HEK293 (cell line): ENCODE results near the gene C2CD2.
A peak's percentile ranks its signal among the peaks of the same experiment; 100 is the strongest.

Experiments used
- BCL11A ChIP-seq: fragments of 450-650 bp; formaldehyde crosslinking; IDR thresholded peaks from 2 replicates; pipeline ENCODE4 v1.5.1; 2016; ENCODE audit warnings: low read depth, missing biosample characterization, missing genetic modification characterization
- BCL11B ChIP-seq: fragments of 450-650 bp; formaldehyde crosslinking; IDR thresholded peaks from 2 replicates; pipeline ENCODE4 v1.5.1; 2016; ENCODE audit warnings: low read depth, missing biosample characterization, missing genetic modification characterization
- ELK4 ChIP-seq: IDR thresholded peaks from 2 replicates; pipeline ENCODE4 v1.6.1; 2011; ENCODE audit warnings: mild to moderate bottlenecking, low read depth, low read length, borderline replicate concordance
- GLI2 ChIP-seq: fragments of 450-650 bp; formaldehyde crosslinking; IDR thresholded peaks from 2 replicates; pipeline ENCODE4; 2017; ENCODE audit warnings: missing biosample characterization, missing genetic modification characterization, low read depth, borderline replicate concordance
- HOXC10 ChIP-seq: sonication (generic); formaldehyde crosslinking; IDR thresholded peaks from 2 replicates; pipeline ENCODE4 v1.8.1; 2023; ENCODE audit warnings: mild to moderate bottlenecking, missing genetic modification reagents
- MYNN ChIP-seq: fragments of 450-650 bp; formaldehyde crosslinking; IDR thresholded peaks from 2 replicates; pipeline ENCODE4 v1.5.1; 2016; ENCODE audit warnings: missing biosample characterization, missing genetic modification characterization, borderline replicate concordance
- RBAK ChIP-seq: fragments of 450-650 bp; formaldehyde crosslinking; IDR thresholded peaks from 2 replicates; pipeline ENCODE4 v1.5.1; 2016; ENCODE audit warnings: missing biosample characterization, missing genetic modification characterization
- REST ChIP-seq: fragments of 450-650 bp; formaldehyde crosslinking; IDR thresholded peaks from 2 replicates; pipeline ENCODE4 v1.5.1; 2016; ENCODE audit warnings: missing biosample characterization, missing genetic modification characterization
- SP7 ChIP-seq: fragments of 450-650 bp; formaldehyde crosslinking; IDR thresholded peaks from 2 replicates; pipeline ENCODE4 v1.5.1; 2016; ENCODE audit warnings: missing biosample characterization, missing genetic modification characterization
- YY2 ChIP-seq: fragments of 450-650 bp; formaldehyde crosslinking; IDR thresholded peaks from 2 replicates; pipeline ENCODE4 v1.5.1; 2016; ENCODE audit warnings: missing biosample characterization, missing genetic modification characterization
- ZBTB7A ChIP-seq: fragments of 450-650 bp; formaldehyde crosslinking; IDR thresholded peaks from 2 replicates; pipeline ENCODE4 v1.5.1; 2016; ENCODE audit warnings: low read depth, missing biosample characterization, missing genetic modification characterization
- ZNF155 ChIP-seq: fragments of 450-650 bp; formaldehyde crosslinking; IDR thresholded peaks from 2 replicates; pipeline ENCODE4 v1.5.1; 2016; ENCODE audit warnings: missing biosample characterization, missing genetic modification characterization
- ZNF2 ChIP-seq: fragments of 450-650 bp; formaldehyde crosslinking; IDR thresholded peaks from 2 replicates; pipeline ENCODE4 v1.5.1; 2016; ENCODE audit warnings: missing biosample characterization, missing genetic modification characterization
- ZNF214 ChIP-seq: fragments of 450-650 bp; formaldehyde crosslinking; IDR thresholded peaks from 2 replicates; pipeline ENCODE4 v1.5.1; 2017; ENCODE audit warnings: missing biosample characterization, mild to moderate bottlenecking, missing genetic modification characterization, borderline replicate concordance
- ZNF223 ChIP-seq: fragments of 450-650 bp; formaldehyde crosslinking; IDR thresholded peaks from 2 replicates; pipeline ENCODE4 v1.5.1; 2016; ENCODE audit warnings: missing biosample characterization, missing genetic modification characterization
- ZNF274 ChIP-seq, 2 experiments: fragments of 200-500 bp in 1 of 2; fragments of 450-650 bp in 1 of 2; sonication (Bioruptor generic) in 1 of 2; formaldehyde crosslinking in 1 of 2; IDR thresholded peaks; 2 replicates each; pipeline versions ENCODE4 v1.5.1 to v1.6.1; 2014 to 2016; ENCODE audit warnings: borderline replicate concordance in 1 of 2, inconsistent platforms in 1 of 2, low read length in 1 of 2, missing biosample characterization in 1 of 2, missing genetic modification characterization in 1 of 2
- ZNF335 ChIP-seq: fragments of 450-650 bp; formaldehyde crosslinking; conservative IDR thresholded peaks from 2 replicates; pipeline ENCODE4 v1.5.1; 2016; ENCODE audit warnings: missing biosample characterization, missing genetic modification characterization
- ZNF37A ChIP-seq: fragments of 450-650 bp; IDR thresholded peaks from 2 replicates; pipeline ENCODE4 v1.5.1; 2018; ENCODE audit warnings: missing biosample characterization, missing genetic modification characterization
- ZNF621 ChIP-seq: fragments of 450-650 bp; formaldehyde crosslinking; IDR thresholded peaks from 2 replicates; pipeline ENCODE4 v1.5.1; 2017; ENCODE audit warnings: missing biosample characterization, missing genetic modification characterization
- ZNF658 ChIP-seq: fragments of 450-650 bp; formaldehyde crosslinking; IDR thresholded peaks from 2 replicates; pipeline ENCODE4; 2016; ENCODE audit warnings: missing biosample characterization, missing genetic modification characterization
- ZNF785 ChIP-seq: fragments of 450-650 bp; formaldehyde crosslinking; IDR thresholded peaks from 2 replicates; pipeline ENCODE4 v1.5.1; 2016; ENCODE audit warnings: missing biosample characterization, missing genetic modification characterization
- ZSCAN16 ChIP-seq: fragments of 450-650 bp; formaldehyde crosslinking; IDR thresholded peaks from 2 replicates; pipeline ENCODE4 v1.5.1; 2016; ENCODE audit warnings: missing biosample characterization, missing genetic modification characterization
- ZSCAN5A ChIP-seq: fragments of 450-650 bp; formaldehyde crosslinking; IDR thresholded peaks from 2 replicates; pipeline ENCODE4 v1.5.1; 2016; ENCODE audit warnings: missing biosample characterization, missing genetic modification characterization
- TF ChIP-seq, protein P1 (sequence below): sonication (generic); formaldehyde crosslinking; IDR thresholded peaks from 2 replicates; pipeline ENCODE4 v1.8.1; 2022; ENCODE audit warnings: mild to moderate bottlenecking, moderate library complexity, missing genetic modification reagents
- TF ChIP-seq, protein P2 (sequence below): fragments of 450-650 bp; formaldehyde crosslinking; IDR thresholded peaks from 2 replicates; pipeline ENCODE4 v1.5.1; 2016; ENCODE audit warnings: missing biosample characterization, missing genetic modification characterization, borderline replicate concordance
- TF ChIP-seq, protein P3 (sequence below): fragments of 450-650 bp; formaldehyde crosslinking; conservative IDR thresholded peaks from 2 replicates; pipeline ENCODE4 v1.5.1; 2016; ENCODE audit warnings: low read depth, missing biosample characterization, missing genetic modification characterization

C2CD2 gene

DNA sequence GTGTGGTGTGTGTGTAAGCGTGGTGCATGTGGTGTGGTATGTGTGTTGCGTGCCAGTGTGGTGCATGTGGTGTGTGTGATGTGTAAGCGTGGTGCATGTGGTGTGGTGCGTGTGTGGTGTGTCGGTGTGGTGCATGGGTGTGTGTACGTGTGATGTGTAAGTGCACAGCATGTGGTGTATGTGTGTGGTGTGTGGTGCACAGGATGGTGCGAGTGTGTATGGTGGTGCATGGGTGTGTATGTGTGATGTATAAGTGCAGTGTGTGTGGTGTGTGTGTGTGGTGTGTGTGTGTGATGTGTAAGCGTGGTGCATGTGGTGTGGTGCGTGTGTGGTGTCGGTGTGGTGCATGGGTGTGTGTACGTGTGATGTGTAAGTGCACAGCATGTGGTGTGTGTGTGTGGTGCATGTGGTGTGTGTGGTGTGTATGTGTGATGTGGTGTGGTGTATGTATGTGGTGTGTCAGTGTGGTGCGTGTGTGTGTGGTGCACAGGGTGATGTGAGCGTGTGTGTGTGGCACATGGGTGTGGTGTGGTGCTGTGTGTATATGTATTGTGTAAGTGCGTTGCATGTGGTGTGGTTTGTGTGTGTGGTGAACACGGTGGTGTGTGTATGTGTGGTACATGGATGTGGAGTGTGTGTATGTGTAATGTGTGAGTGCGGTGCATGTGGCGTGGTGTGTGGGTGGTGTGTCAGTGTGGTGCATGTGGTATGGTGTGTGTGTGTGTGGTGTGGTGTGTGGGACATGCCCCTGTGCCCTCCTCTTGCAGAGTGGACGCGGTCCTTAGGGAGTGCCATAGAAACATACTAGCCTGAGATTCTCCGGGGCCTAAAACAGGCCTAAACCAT, 1.1 kb upstream of the C2CD2 start (continued):
- TF ChIP-seq REST (tag by site-specific recombination): no peak
- no peak for TF ChIP-seq MYNN
- no peak for TF ChIP-seq ZNF37A (tag by site-specific recombination)
- TF ChIP-seq, protein P1, sequence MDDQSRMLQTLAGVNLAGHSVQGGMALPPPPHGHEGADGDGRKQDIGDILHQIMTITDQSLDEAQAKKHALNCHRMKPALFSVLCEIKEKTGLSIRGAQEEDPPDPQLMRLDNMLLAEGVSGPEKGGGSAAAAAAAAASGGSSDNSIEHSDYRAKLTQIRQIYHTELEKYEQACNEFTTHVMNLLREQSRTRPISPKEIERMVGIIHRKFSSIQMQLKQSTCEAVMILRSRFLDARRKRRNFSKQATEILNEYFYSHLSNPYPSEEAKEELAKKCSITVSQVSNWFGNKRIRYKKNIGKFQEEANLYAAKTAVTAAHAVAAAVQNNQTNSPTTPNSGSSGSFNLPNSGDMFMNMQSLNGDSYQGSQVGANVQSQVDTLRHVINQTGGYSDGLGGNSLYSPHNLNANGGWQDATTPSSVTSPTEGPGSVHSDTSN (CRISPR knock-in tag): peak; percentile 43; the same call in 1 of the 2 replicates
- no peak for TF ChIP-seq ZNF155
- peak; percentile 67; the same call in 1 of the 2 replicates for TF ChIP-seq ZSCAN5A (tag by site-specific recombination)
- no peak for TF ChIP-seq ZNF214
- no peak for TF ChIP-seq GLI2 (tag by site-specific recombination)
- TF ChIP-seq ZNF658 (tag by site-specific recombination): no peak; the same call in 1 of the 2 replicates
- TF ChIP-seq ZNF274 (IDR thresholded peaks at IDR 0.05; ENCODE audit: low read length): no peak
- no peak for TF ChIP-seq ZNF274 (tag by site-specific recombination; IDR thresholded peaks at IDR 0.05; ENCODE audit: borderline replicate concordance)
- no peak; the same call in none of the 2 replicates for TF ChIP-seq ZNF785 (tag by site-specific recombination)
- TF ChIP-seq ELK4: no peak
- TF ChIP-seq ZBTB7A (tag by site-specific recombination): peak; percentile 37; the same call in 1 of the 2 replicates
- TF ChIP-seq RBAK (tag by site-specific recombination): no peak
- no peak for TF ChIP-seq YY2 (tag by site-specific recombination)
- TF ChIP-seq BCL11A: no peak
- no peak for TF ChIP-seq HOXC10 (CRISPR knock-in tag)
- no peak for TF ChIP-seq ZSCAN16 (tag by site-specific recombination)
- no peak for TF ChIP-seq ZNF335 (tag by site-specific recombination)
- no peak for TF ChIP-seq ZNF223 (tag by site-specific recombination)
- peak; percentile 11; the same call in 1 of the 2 replicates for TF ChIP-seq ZNF621 (tag by site-specific recombination)
- TF ChIP-seq, protein P2, sequence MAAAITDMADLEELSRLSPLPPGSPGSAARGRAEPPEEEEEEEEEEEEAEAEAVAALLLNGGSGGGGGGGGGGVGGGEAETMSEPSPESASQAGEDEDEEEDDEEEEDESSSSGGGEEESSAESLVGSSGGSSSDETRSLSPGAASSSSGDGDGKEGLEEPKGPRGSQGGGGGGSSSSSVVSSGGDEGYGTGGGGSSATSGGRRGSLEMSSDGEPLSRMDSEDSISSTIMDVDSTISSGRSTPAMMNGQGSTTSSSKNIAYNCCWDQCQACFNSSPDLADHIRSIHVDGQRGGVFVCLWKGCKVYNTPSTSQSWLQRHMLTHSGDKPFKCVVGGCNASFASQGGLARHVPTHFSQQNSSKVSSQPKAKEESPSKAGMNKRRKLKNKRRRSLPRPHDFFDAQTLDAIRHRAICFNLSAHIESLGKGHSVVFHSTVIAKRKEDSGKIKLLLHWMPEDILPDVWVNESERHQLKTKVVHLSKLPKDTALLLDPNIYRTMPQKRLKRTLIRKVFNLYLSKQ: no peak; the same call in 1 of the 2 replicates
- TF ChIP-seq, protein P3, sequence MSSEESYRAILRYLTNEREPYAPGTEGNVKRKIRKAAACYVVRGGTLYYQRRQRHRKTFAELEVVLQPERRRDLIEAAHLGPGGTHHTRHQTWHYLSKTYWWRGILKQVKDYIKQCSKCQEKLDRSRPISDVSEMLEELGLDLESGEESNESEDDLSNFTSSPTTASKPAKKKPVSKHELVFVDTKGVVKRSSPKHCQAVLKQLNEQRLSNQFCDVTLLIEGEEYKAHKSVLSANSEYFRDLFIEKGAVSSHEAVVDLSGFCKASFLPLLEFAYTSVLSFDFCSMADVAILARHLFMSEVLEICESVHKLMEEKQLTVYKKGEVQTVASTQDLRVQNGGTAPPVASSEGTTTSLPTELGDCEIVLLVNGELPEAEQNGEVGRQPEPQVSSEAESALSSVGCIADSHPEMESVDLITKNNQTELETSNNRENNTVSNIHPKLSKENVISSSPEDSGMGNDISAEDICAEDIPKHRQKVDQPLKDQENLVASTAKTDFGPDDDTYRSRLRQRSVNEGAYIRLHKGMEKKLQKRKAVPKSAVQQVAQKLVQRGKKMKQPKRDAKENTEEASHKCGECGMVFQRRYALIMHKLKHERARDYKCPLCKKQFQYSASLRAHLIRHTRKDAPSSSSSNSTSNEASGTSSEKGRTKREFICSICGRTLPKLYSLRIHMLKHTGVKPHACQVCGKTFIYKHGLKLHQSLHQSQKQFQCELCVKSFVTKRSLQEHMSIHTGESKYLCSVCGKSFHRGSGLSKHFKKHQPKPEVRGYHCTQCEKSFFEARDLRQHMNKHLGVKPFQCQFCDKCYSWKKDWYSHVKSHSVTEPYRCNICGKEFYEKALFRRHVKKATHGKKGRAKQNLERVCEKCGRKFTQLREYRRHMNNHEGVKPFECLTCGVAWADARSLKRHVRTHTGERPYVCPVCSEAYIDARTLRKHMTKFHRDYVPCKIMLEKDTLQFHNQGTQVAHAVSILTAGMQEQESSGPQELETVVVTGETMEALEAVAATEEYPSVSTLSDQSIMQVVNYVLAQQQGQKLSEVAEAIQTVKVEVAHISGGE (tag by site-specific recombination): no peak
- no peak for TF ChIP-seq BCL11B (tag by site-specific recombination)
- no peak for TF ChIP-seq SP7
- TF ChIP-seq ZNF2 (tag by site-specific recombination): no peak
